HPDE6-E6E7 (cell line): ENCODE data around the gene FOXD1.
"Not testable (repeated sequence)": the region's sequence is repeated elsewhere in the genome, so short reads cannot be mapped to it uniquely, and the experiment has no call there.

ENCODE experiments used
- DNase-seq: peaks from one replicate; pipeline ENCODE4 v3.0.0; 2011; ENCODE audit warnings: missing footprints; ENCODE audit errors: extremely low spot score

The FOXD1 gene

GRCh38 chr5:73448463-73449136 lies at the start of gene FOXD1:
Gene FOXD1, minus strand, starts transcription at chr5:73448777. Its CDS starts 415 bp downstream, at chr5:73448362.
- DNase-seq: peak; percentile 74

GRCh38 chr5:73497497-73498056 lies 49.0 kb upstream of the FOXD1 start:
- no peak for DNase-seq

GRCh38 chr5:73496984-73497457 lies 48.4 kb upstream of the FOXD1 start:
- DNase-seq: peak; percentile 50

GRCh38 chr5:73495772-73496335 lies 47.3 kb upstream of the FOXD1 start:
- DNase-seq: no peak

GRCh38 chr5:73494721-73495120 lies 46.1 kb upstream of the FOXD1 start:
- DNase-seq: no peak

GRCh38 chr5:73493421-73493820 lies 44.8 kb upstream of the FOXD1 start:
- no peak for DNase-seq

GRCh38 chr5:73491155-73491554 lies 42.6 kb upstream of the FOXD1 start:
- no peak for DNase-seq

- DNase-seq: no peak
These were observed 41.5 kb upstream of the FOXD1 start for GRCh38 chr5:73490088-73490487.

- no peak for DNase-seq
These were observed 40.2 kb upstream of the FOXD1 start for GRCh38 chr5:73488806-73489205.

GRCh38 chr5:73487815-73488214 lies 39.2 kb upstream of the FOXD1 start:
- no peak for DNase-seq

- not testable (repeated sequence) for DNase-seq
These were observed 38.7 kb upstream of the FOXD1 start for GRCh38 chr5:73487257-73487656.

GRCh38 chr5:73486119-73486899 lies 37.7 kb upstream of the FOXD1 start:
- no peak for DNase-seq

- no peak for DNase-seq
These were observed 37.1 kb upstream of the FOXD1 start for GRCh38 chr5:73485715-73486114.

GRCh38 chr5:73484511-73484910 lies 35.9 kb upstream of the FOXD1 start:
- no peak for DNase-seq

GRCh38 chr5:73483676-73484075 lies 35.1 kb upstream of the FOXD1 start:
- DNase-seq: no peak

- no peak for DNase-seq
These were observed 34.0 kb upstream of the FOXD1 start for GRCh38 chr5:73482383-73483136.

GRCh38 chr5:73480500-73480899 lies 31.9 kb upstream of the FOXD1 start:
- DNase-seq: no peak

- no peak for DNase-seq
These were observed 23.5 kb upstream of the FOXD1 start for GRCh38 chr5:73472116-73472515.

GRCh38 chr5:73471654-73472053 lies 23.1 kb upstream of the FOXD1 start:
- DNase-seq: no peak

GRCh38 chr5:73469878-73470277 lies 21.3 kb upstream of the FOXD1 start:
- DNase-seq: no peak

GRCh38 chr5:73468638-73469037 lies 20.1 kb upstream of the FOXD1 start:
- DNase-seq: not testable (repeated sequence)
